Endothelial cell of umbilical vein (primary cell): ENCODE data around the gene CFAP70. TPM values are rescaled to one million over a fixed set of nuclear protein-coding genes. Genes with fewer than 3 reads are reported as not detected.

Experiments used
- BruUV-seq: library from RNA; stranded (reverse); fragments of 400-500 nt; replicated peaks from 2 replicates; lab custom pipeline; 2021; lab: Mats Ljungman, UMichigan
- CTCF ChIA-PET: fragments of 300-600, 350-600 bp; sonication (Branson Sonifier 250); formaldehyde crosslinking; loops from one replicate; lab custom pipeline; 2021; ENCODE audit warnings: antibody characterized with exemption, inconsistent platforms; lab: Charles Lee
- POLR2A ChIA-PET: fragments of 300-600, 350-600 bp; sonication (Branson Sonifier 250); formaldehyde crosslinking; loops from one replicate; lab custom pipeline; 2021; ENCODE audit warnings: antibody characterized with exemption, inconsistent platforms; lab: Charles Lee
- DNase-seq: peaks from one replicate; pipeline ENCODE4 v3.0.0-alpha.2; 2011; ENCODE audit warnings: low read depth, low spot score
- FAIRE-seq: peaks from 2 replicates; lab custom pipeline; 2011; peaks lifted over from hg19 to GRCh38; lab: Jason Lieb, UNC
- H2AFZ ChIP-seq: 2 replicates; pipeline ENCODE4 v1.6.0; 2012; ENCODE audit warnings: low read depth, low read length, control low read depth, inconsistent platforms
- H3K27ac ChIP-seq: 2 replicates; pipeline ENCODE4 v1.5.1; 2011; ENCODE audit warnings: low read depth, mild to moderate bottlenecking, control low read depth, low read length, moderate library complexity; ENCODE audit not compliant: insufficient read depth
- H3K27me3 ChIP-seq, 2 experiments: 2 replicates each; pipeline versions ENCODE4 v1.6.0 to v1.6.1; 2011; ENCODE audit warnings: low read length in 2 of 2, mixed read lengths in 1 of 2; ENCODE audit not compliant: control insufficient read depth in 2 of 2, insufficient read depth in 2 of 2
- H3K36me3 ChIP-seq, 2 experiments: 2 replicates in 1 of 2; 3 replicates in 1 of 2; pipeline ENCODE4 v1.5.1; 2011; ENCODE audit warnings: low read length in 2 of 2, mild to moderate bottlenecking in 1 of 2, moderate library complexity in 1 of 2; ENCODE audit not compliant: control insufficient read depth in 2 of 2, insufficient read depth in 2 of 2; ENCODE audit errors: extremely low read depth in 1 of 2
- H3K4me1 ChIP-seq: 3 replicates; pipeline ENCODE4 v1.5.1; 2011; ENCODE audit warnings: mild to moderate bottlenecking, low read length; ENCODE audit not compliant: control insufficient read depth, insufficient read depth; ENCODE audit errors: extremely low read depth
- H3K4me2 ChIP-seq: 2 replicates; pipeline ENCODE4 v1.6.1; 2011; ENCODE audit warnings: low read length, control low read depth, mixed read lengths; ENCODE audit not compliant: insufficient read depth
- H3K4me3 ChIP-seq, 3 experiments: fragments of 200-600 bp in 1 of 3; sonication (generic), shearing (Covaris generic) in 1 of 3; replicated peaks in 1 of 3; 2 replicates each; pipeline ENCODE4 v1.5.1; 2011 to 2016; ENCODE audit warnings: control low read depth in 3 of 3, low read length in 3 of 3, mild to moderate bottlenecking in 2 of 3, inconsistent platforms in 1 of 3, low read depth in 1 of 3, moderate library complexity in 1 of 3; ENCODE audit not compliant: insufficient read depth in 1 of 3
- H3K79me2 ChIP-seq: 2 replicates; pipeline ENCODE4 v1.6.0; 2012; ENCODE audit warnings: low read length, inconsistent platforms; ENCODE audit not compliant: control insufficient read depth, insufficient read depth
- H3K9ac ChIP-seq: replicated peaks from 2 replicates; pipeline ENCODE3; 2011; ENCODE audit warnings: low read length, control low read depth; ENCODE audit not compliant: insufficient read depth; ENCODE audit errors: extremely low read depth
- H3K9me1 ChIP-seq: replicated peaks from 3 replicates; pipeline ENCODE4 v1.6.0; 2011; ENCODE audit warnings: mild to moderate bottlenecking, low read length; ENCODE audit not compliant: control insufficient read depth, insufficient read depth; ENCODE audit errors: extremely low read depth
- H3K9me3 ChIP-seq: replicated peaks from 2 replicates; pipeline ENCODE4 v1.5.1; 2012; ENCODE audit warnings: low read length, inconsistent platforms; ENCODE audit not compliant: control insufficient read depth, insufficient read depth
- H4K20me1 ChIP-seq: replicated peaks from 2 replicates; pipeline ENCODE3; 2011; ENCODE audit warnings: mild to moderate bottlenecking, low read length; ENCODE audit not compliant: control insufficient read depth, insufficient read depth; ENCODE audit errors: extremely low read depth
- CTCF ChIP-seq, 2 donors: IDR thresholded peaks; 1 replicate in 1 of 2; 2 replicates in 1 of 2; pipeline ENCODE4 v1.5.1; 2011; ENCODE audit warnings: low read length in 2 of 2, mild to moderate bottlenecking in 2 of 2, moderate library complexity in 2 of 2, control low read depth in 1 of 2, inconsistent platforms in 1 of 2, low read depth in 1 of 2; ENCODE audit not compliant: insufficient read depth in 1 of 2; ENCODE audit errors: extremely low read depth in 1 of 2
- EZH2 ChIP-seq: IDR thresholded peaks from 2 replicates; pipeline ENCODE4 v1.6.1; 2012; ENCODE audit warnings: borderline replicate concordance, low read depth, mild to moderate bottlenecking, moderate library complexity, low read length, inconsistent platforms; ENCODE audit not compliant: severe bottlenecking
- FOS ChIP-seq: IDR thresholded peaks from 2 replicates; pipeline ENCODE4 v1.6.1; 2011; ENCODE audit warnings: mild to moderate bottlenecking, low read length, moderate library complexity, borderline replicate concordance; ENCODE audit not compliant: insufficient read depth
- GATA2 ChIP-seq: IDR thresholded peaks from 2 replicates; pipeline ENCODE4 v1.7.0; 2011; ENCODE audit warnings: low read depth, mild to moderate bottlenecking, moderate library complexity, mixed read lengths, low read length; ENCODE audit not compliant: insufficient read length, insufficient read depth
- JUN ChIP-seq: IDR thresholded peaks from 2 replicates; pipeline ENCODE4 v1.6.1; 2011; ENCODE audit warnings: borderline replicate concordance, low read depth; ENCODE audit not compliant: insufficient read length, insufficient read depth
- MAX ChIP-seq: IDR thresholded peaks from 2 replicates; pipeline ENCODE4 v1.6.1; 2011; ENCODE audit not compliant: insufficient read depth, insufficient read length
- MYC ChIP-seq: IDR thresholded peaks from one replicate; pipeline ENCODE4 v1.6.1; 2011; ENCODE audit warnings: mild to moderate bottlenecking, low read depth, low read length
- POLR2A ChIP-seq: IDR thresholded peaks from 2 replicates; pipeline ENCODE4 v1.6.1; 2012; ENCODE audit warnings: low read depth, mild to moderate bottlenecking, control low read depth, low read length
- POLR2AphosphoS5 ChIP-seq: IDR thresholded peaks from 2 replicates; pipeline ENCODE4 v1.6.1; 2012; ENCODE audit warnings: low read depth, mild to moderate bottlenecking, control low read depth, low read length, moderate library complexity; ENCODE audit not compliant: insufficient read depth
- dilution Hi-C: fragments of 300-500 bp; cut with MboI; formaldehyde crosslinking; loops from one replicate; pipeline ENCODE4 v1.15.0; 2019; ENCODE audit warnings: low sequenced_read_pairs; ENCODE audit not compliant: extremely low pct_ligation_motif_present
- intact Hi-C: fragments of 100-400 bp; cut with micrococcal nuclease; formaldehyde crosslinking; loops from one replicate; pipeline ENCODE4 v1.10.0; 2022
- polyA plus RNA-seq, 4 experiments: library from polyadenylated mRNA; depleted of rRNA in 3 of 4; stranded (reverse) in 3 of 4; unstranded in 1 of 4; fragments of >200 nt; gene quantifications; 2 replicates each; pipeline versions ENCODE4 v1.2.1 to v1.2.3, GENCODE V29; 2011 to 2012; ENCODE audit warnings: missing spikeins in 1 of 4
- total RNA-seq: library from RNA; stranded (reverse); gene quantifications from 2 replicates; pipeline ENCODE4 v1.2.3, GENCODE V29; 2021

Gene CFAP70
- total and polyA plus RNA-seq, 2 donors (not counting 3 experiments of a cell fraction or from before 2014, with no cell fraction given): 0.19 to 0.27 TPM

- TSS peak; percentile 55 for BruUV-seq
- TF ChIP-seq POLR2A: no peak
- TF ChIP-seq MAX: no peak
- no peak for TF ChIP-seq POLR2AphosphoS5
- no peak for TF ChIP-seq JUN
- no peak for TF ChIP-seq MYC
- no peak for TF ChIP-seq CTCF (IDR thresholded peaks at IDR 0.05; ENCODE audit: extremely low read depth in 1 of 2, insufficient read depth in 1 of 2, low read depth in 1 of 2, low read length in 2 of 2)
- TF ChIP-seq GATA2: no peak
- no peak for TF ChIP-seq EZH2
- TF ChIP-seq FOS: no peak
- Histone ChIP-seq H3K4me1 (peaks cover 25% of the 10 kb centered on the region), H3K4me2 (peak overlapping the region; percentile 92), H2AFZ (peak overlapping the region; percentile 40), H3K79me2 (peaks cover 26% of the 10 kb centered on the region), H3K27me3 (no peaks in the 10 kb centered on the region), H4K20me1 (no peaks in the 10 kb centered on the region), H3K4me3 (peak overlapping the region; percentile 60 to 91 (median 83)), H3K9ac (peak overlapping the region; percentile 96), H3K36me3 (peaks cover 2 to 6% of the 10 kb centered on the region in 2 experiments), H3K9me3 (no peaks in the 10 kb centered on the region), H3K27ac (peak overlapping the region; percentile 81), H3K9me1 (no peaks in the 10 kb centered on the region)
- DNase-seq: peak; percentile 7
- CTCF ChIA-PET: interaction anchor here (1.9 kb wide), 1 partner anchor 12 kb away, joined by 13 read pairs; no protein-coding TSS in a partner anchor
- FAIRE-seq: no peak
- intact Hi-C loops (loop anchor here (5.0 kb wide), 1 partner anchor 105 kb away; the partner anchor contains the start of gene CFAP70), dilution Hi-C loops (no loop called here)
- POLR2A ChIA-PET: interaction anchor here (1.0 kb wide), 1 partner anchor 107 kb away, joined by 4 read pairs; the partner anchor contains the start of gene CFAP70
Measured at GRCh38 chr10:73251683-73252444, 106.8 kb downstream of the CFAP70 start.
